Chondrocyte (in vitro differentiated cells): ENCODE data around the gene NUDT3. TPM values are rescaled to one million over a fixed set of nuclear protein-coding genes. Genes with fewer than 3 reads are reported as not detected.
A peak's percentile ranks its signal among the peaks of the same experiment; 100 is the strongest.
"Not testable (repeated sequence)": the region's sequence is repeated elsewhere in the genome, so short reads cannot be mapped to it uniquely, and the experiment has no call there.

ENCODE experiments used
- DNase-seq: peaks from one replicate; pipeline ENCODE4 v3.0.0; 2021; ENCODE audit warnings: mixed read lengths, low spot score
- H3K27ac Mint-ChIP-seq: one replicate; pipeline ENCODE4 v1.8.0; 2021; ENCODE audit warnings: mild to moderate bottlenecking, moderate library complexity, mixed read lengths; ENCODE audit not compliant: unreplicated experiment
- H3K27me3 Mint-ChIP-seq: 2 replicates; pipeline ENCODE4 v1.8.0; 2021; ENCODE audit warnings: low read depth, mixed read lengths
- H3K36me3 Mint-ChIP-seq: 2 replicates; pipeline ENCODE4 v1.8.0; 2021; ENCODE audit warnings: low read depth, mixed read lengths
- H3K4me1 Mint-ChIP-seq: 2 replicates; pipeline ENCODE4 v1.8.0; 2021; ENCODE audit warnings: low read depth, mild to moderate bottlenecking, mixed read lengths
- H3K4me3 Mint-ChIP-seq: one replicate; pipeline ENCODE4 v1.8.0; 2021; ENCODE audit warnings: mild to moderate bottlenecking, moderate library complexity, mixed read lengths; ENCODE audit not compliant: unreplicated experiment
- H3K9me3 Mint-ChIP-seq: 2 replicates; pipeline ENCODE4 v1.8.0; 2021; ENCODE audit warnings: low read depth, mixed read lengths
- CTCF ChIP-seq: fragments of 200-600 bp; sonication (generic); IDR thresholded peaks from 2 replicates; pipeline ENCODE4 v1.5.0; 2021; ENCODE audit warnings: antibody characterized with exemption, mild to moderate bottlenecking, moderate library complexity
- total RNA-seq: library from RNA; stranded (reverse); gene quantifications from 3 replicates; pipeline ENCODE4 v1.2.1, GENCODE V29; 2021

The NUDT3 gene
- total RNA-seq, 1 donor from 2014 or later = 22.0 TPM

GRCh38 chr6:34357937-34358336, 34.5 kb downstream of the NUDT3 start:
- Mint-ChIP-seq H3K36me3 (no peaks in the 10 kb centered on the region), H3K4me3 (no peak overlapping the region), H3K27me3 (no peaks in the 10 kb centered on the region), H3K4me1 (peaks cover 54% of the 10 kb centered on the region), H3K9me3 (peaks cover 3% of the 10 kb centered on the region), H3K27ac (peak overlapping the region; percentile 58)
- no peak for TF ChIP-seq CTCF
- no peak for DNase-seq

- Mint-ChIP-seq H3K27me3 (no peaks in the 10 kb centered on the region), H3K9me3 (peaks cover 3% of the 10 kb centered on the region), H3K4me1 (peaks cover 50% of the 10 kb centered on the region), H3K4me3 (no peak overlapping the region), H3K36me3 (no peaks in the 10 kb centered on the region), H3K27ac (peak overlapping the region; percentile 12)
- no peak for TF ChIP-seq CTCF
- no peak for DNase-seq
These were observed 36.6 kb downstream of the NUDT3 start for GRCh38 chr6:34355889-34356288.

- not testable (repeated sequence) for H3K27me3 Mint-ChIP-seq, DNase-seq, H3K36me3 Mint-ChIP-seq, H3K4me3 Mint-ChIP-seq, H3K27ac Mint-ChIP-seq, H3K9me3 Mint-ChIP-seq
- H3K4me1 Mint-ChIP-seq = peaks cover 41% of the 10 kb centered on the region
These were observed 38.2 kb downstream of the NUDT3 start for GRCh38 chr6:34354230-34354629.

GRCh38 chr6:34353530-34353929, 38.9 kb downstream of the NUDT3 start:
- not testable (repeated sequence) for H3K36me3 Mint-ChIP-seq, H3K27me3 Mint-ChIP-seq

GRCh38 chr6:34352305-34352937, 40.0 kb downstream of the NUDT3 start:
- no peak for TF ChIP-seq CTCF
- Mint-ChIP-seq H3K27me3 (no peaks in the 10 kb centered on the region), H3K9me3 (no peaks in the 10 kb centered on the region), H3K27ac (peak overlapping the region; percentile 10), H3K4me1 (peaks cover 26% of the 10 kb centered on the region), H3K4me3 (no peak overlapping the region), H3K36me3 (no peaks in the 10 kb centered on the region)
- no peak for DNase-seq

More at GRCh38 chr6:34353530-34353929, 38.9 kb downstream of the NUDT3 start:
- not testable (repeated sequence) for DNase-seq, H3K27ac Mint-ChIP-seq, H3K9me3 Mint-ChIP-seq, H3K4me3 Mint-ChIP-seq
- peaks cover 34% of the 10 kb centered on the region for H3K4me1 Mint-ChIP-seq

- Mint-ChIP-seq H3K27me3 (no peaks in the 10 kb centered on the region), H3K9me3 (no peaks in the 10 kb centered on the region), H3K27ac (peak overlapping the region; percentile 36), H3K36me3 (no peaks in the 10 kb centered on the region), H3K4me3 (no peak overlapping the region), H3K4me1 (peaks cover 25% of the 10 kb centered on the region)
- TF ChIP-seq CTCF = no peak
- no peak for DNase-seq
These were observed 41.6 kb downstream of the NUDT3 start for GRCh38 chr6:34350934-34351217.
